HG03565 (cell line): ENCODE measurements around the gene TWIST2.

Experiments used
- ATAC-seq: cut with Tn5 transposase; IDR thresholded peaks from one replicate; pipeline ENCODE4 v1.9.1; 2021; ENCODE audit warnings: mild to moderate bottlenecking, moderate library complexity; ENCODE audit not compliant: unreplicated experiment

TWIST2 gene

DNA sequence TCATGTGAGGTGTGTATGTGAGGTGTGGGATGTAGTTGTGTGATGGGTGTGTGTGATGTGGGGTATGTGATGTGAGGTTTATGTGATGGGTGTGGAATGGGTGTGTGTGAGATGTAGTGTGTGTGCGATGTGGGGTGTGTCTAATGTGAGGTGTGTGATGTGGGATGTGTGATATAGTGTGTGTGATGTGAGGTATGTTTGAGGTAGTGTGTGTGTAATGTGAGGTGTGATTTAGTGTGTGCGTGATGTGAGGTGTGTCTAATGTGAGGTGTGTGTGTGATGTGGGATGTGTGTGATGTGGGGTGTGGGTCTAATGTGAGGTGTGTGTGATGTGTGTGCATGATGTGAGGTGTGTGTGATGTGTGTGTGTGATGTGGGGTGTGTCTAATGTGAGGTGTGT lies 55.3 kb downstream of the TWIST2 start:
- no peak for ATAC-seq

DNA sequence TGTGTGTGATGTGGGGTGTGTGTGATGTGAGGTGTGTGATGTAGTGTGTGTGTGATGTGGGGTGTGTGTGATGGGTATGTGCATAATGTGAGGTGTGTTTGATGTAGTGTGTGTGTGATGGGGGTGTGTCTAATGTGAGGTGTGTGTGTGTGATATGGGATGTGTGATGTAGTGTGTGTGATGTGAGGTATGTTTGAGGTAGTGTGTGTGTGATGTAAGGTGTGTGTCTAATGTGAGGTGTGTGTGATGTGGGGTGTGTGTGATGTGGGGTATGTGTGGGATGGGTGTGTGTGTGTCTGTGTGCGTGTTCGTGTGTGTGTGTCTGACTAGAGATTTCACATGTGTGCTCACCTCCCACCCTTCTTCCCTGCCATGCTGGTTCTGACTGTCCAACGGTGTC lies 56.3 kb downstream of the TWIST2 start:
- ATAC-seq, result no peak

GRCh38 chr2:238904716-238905115 lies 56.8 kb downstream of the TWIST2 start:
- no peak for ATAC-seq

GRCh38 chr2:238905224-238905623 lies 57.3 kb downstream of the TWIST2 start:
- ATAC-seq, result no peak

GRCh38 chr2:238905644-238906043 lies 57.8 kb downstream of the TWIST2 start:
- ATAC-seq, result no peak

DNA sequence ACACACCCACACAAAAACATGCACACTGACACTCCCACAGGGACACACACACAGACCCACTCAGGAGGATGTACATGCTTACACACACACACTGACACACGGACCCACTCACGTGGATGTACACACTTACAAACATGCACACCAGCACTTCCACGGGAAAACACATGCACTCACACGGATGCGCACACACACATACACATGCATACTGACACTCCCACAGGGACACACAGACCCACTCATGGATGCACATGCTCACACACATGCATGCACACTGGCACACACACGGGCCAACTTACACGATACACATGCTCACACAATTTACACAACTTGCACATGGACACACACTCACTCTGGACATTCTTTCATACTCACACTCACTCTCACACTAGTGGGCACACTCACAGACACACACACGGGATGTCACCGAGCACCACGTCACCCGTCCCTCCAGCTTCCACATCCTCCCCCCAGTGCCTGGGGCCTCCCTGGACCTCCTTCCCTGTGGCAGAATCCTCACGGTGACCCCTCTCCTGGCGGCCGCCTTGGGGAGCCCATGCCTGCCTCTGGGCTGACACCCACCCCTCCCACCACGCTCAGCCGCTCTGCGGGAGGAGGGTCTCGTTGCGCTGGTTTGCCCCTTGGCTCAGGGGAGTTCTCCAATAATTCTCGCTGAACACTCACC lies 58.5 kb downstream of the TWIST2 start:
- ATAC-seq, result no peak

GRCh38 chr2:238906936-238907716 lies 59.2 kb downstream of the TWIST2 start:
- no peak for ATAC-seq

GRCh38 chr2:238907717-238908173 lies 59.9 kb downstream of the TWIST2 start:
- ATAC-seq, result no peak

- ATAC-seq, result no peak
These were observed 61.4 kb downstream of the TWIST2 start for GRCh38 chr2:238908960-238909951.

DNA sequence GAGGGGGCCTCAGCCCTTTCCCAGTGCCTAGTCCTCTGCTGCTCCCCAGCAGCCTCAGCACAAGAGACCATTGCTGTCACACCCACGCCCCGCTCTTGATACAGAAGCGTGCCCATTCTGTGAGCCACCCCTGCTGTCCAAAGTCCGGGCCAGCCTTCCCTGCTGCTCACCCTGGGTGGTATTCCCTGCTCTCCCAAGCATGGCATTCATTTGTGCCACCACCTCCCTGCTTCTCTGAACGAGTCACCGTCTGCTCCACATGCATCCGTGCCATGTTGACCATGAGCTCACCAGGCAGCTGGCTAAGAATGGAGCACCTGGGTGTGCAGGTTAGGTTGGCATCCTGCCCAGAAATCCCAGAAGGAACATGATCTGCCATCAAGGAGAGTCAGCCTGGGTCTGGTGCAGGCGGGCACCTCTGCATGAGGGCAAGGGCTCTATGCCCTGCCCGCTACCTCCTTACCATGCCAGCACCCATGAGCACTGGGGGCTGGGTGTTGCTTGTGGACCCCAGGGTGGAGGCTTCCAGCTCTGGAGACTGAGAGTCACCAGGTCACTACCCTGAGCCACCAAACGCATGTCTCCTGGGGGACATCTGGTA lies 63.0 kb downstream of the TWIST2 start:
- no peak for ATAC-seq

- ATAC-seq, result no peak
These were observed 63.7 kb downstream of the TWIST2 start for GRCh38 chr2:238911376-238912227.

GRCh38 chr2:238912228-238912915 lies 64.5 kb downstream of the TWIST2 start:
- no peak for ATAC-seq

GRCh38 chr2:238912916-238913875 lies 65.3 kb downstream of the TWIST2 start:
- no peak for ATAC-seq

- no peak for ATAC-seq
These were observed 66.2 kb downstream of the TWIST2 start for GRCh38 chr2:238913931-238914647.

DNA sequence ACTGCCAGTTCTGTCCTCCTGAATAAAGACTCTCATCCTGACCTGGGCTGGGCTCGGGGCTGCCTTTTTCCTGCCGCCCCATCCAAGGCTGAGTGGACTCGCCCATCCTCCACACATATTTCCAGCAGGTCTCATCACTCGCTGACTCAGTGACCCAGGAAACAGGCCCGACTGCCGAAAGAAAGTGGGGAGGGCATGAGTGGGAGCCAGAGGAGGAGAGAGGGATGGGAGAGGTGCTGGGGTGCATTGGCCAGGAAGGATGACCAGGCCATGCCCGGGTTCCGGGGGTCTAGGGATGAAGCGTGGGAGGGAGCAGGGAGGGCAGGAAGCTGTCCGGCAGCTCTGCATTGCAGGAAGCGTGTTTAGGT lies 66.7 kb downstream of the TWIST2 start:
- no peak for ATAC-seq

- no peak for ATAC-seq
These were observed 67.3 kb downstream of the TWIST2 start for GRCh38 chr2:238915196-238915595.

GRCh38 chr2:238915596-238915995 lies 67.7 kb downstream of the TWIST2 start:
- no peak for ATAC-seq
